Hematopoietic multipotent progenitor cell treated with erythropoietin and hydrocortisone succinate and interleukin-3 and kit ligand, for 4 days (in vitro differentiated cells): ENCODE measurements around the gene MEF2C.

ENCODE experiments used
- DNase-seq: peaks from one replicate; pipeline ENCODE4 v3.0.0-alpha.2; 2015

The MEF2C gene

DNA sequence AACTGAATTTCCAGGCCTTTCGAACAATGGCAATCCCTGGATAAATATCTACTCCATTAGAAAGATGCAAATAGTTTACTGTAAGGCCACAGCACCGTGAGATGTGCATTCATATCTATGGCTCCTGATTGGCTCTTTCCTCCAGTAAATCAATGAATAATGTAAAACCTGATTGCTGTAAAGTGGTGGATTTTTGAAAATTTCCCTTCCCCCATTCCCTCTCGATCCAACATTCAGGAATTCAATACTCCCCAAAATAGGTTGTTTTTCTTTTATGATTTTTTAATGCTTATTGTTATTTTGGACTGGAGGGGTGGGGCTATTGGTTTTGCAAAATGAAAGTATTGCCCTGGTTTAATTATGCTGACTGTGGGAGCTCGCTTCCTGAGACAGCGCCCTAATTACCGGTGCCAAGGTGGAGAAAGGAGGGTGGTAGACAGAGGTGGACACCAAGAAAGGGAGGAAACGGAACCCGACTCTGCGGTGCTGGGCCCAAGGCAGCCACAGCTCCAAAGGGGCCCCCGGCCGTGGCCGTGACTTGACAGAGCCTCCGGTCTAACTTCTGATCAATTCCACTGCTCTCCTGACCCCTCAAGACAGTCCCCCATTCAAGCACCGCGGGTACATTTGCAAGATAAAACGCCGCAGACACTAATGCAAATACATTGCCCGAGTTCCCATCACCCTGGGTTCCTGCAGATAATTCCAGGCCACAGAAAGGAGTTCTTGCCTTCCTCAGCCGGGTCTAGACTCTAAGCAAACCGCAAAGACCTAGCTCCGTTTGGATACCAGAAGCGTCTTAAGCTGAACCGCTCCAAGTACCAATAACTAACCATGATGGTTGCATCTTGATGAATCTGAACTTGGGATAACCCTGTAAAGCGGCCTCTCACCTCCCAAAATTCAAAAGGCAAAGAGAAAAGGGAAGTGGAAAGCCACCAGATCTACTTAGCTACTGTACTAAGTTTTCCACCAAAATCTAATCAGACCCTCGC, 211.2 kb downstream of the MEF2C start:
- DNase-seq, result no peak

GRCh38 chr5:88671106-88671504, 211.9 kb downstream of the MEF2C start:
- no peak for DNase-seq

- no peak for DNase-seq
Measured at GRCh38 chr5:88670461-88670860, 212.5 kb downstream of the MEF2C start.

GRCh38 chr5:88669371-88670050, 213.5 kb downstream of the MEF2C start:
- no peak for DNase-seq

- no peak for DNase-seq
Measured at GRCh38 chr5:88667496-88668201, 215.3 kb downstream of the MEF2C start.
